ENCODE measurements around the gene EGFL6. TPM values are rescaled to one million over a fixed set of nuclear protein-coding genes. Genes with fewer than 3 reads are reported as not detected.
A peak's percentile ranks its signal among the peaks of the same experiment; 100 is the strongest.

The EGFL6 gene
- polyA plus RNA-seq, 1 experiment: not detected

- TF ChIP-seq CTCF (IDR thresholded peaks at IDR 0.05; ENCODE audit: insufficient read depth, low read depth, low read length): no peak
- ChIA-PET CTCF (no interaction called here), POLR2A (no interaction called here)
- DNase-seq (ENCODE audit: low read depth): no peak
- Histone ChIP-seq H3K27me3 (ENCODE audit: control insufficient read depth, insufficient read depth, low read length) (no peaks in the 10 kb centered on the region), H3K4me3 (ENCODE audit: low read depth, low read length) (no peak overlapping the region), H3K36me3 (ENCODE audit: control insufficient read depth, insufficient read depth, low read length) (no peaks in the 10 kb centered on the region)
Observed at GRCh38 chrX:13655674-13656073, 86.3 kb downstream of the EGFL6 start.

- ChIA-PET POLR2A (no interaction called here), CTCF (interaction anchor here (0.8 to 1.5 kb wide), 2 partner anchors 152 to 375 kb away, joined by 3 to 5 read pairs; no protein-coding TSS in a partner anchor)
- H3K4me3 ChIP-seq (ENCODE audit: low read depth, low read length): no peak overlapping the region
- peak; percentile 54 for TF ChIP-seq CTCF (IDR thresholded peaks at IDR 0.05; ENCODE audit: insufficient read depth, low read depth, low read length)
- H3K36me3 ChIP-seq (ENCODE audit: control insufficient read depth, insufficient read depth, low read length): no peaks in the 10 kb centered on the region
- no peaks in the 10 kb centered on the region for H3K27me3 ChIP-seq (ENCODE audit: control insufficient read depth, insufficient read depth, low read length)
- no peak for DNase-seq (ENCODE audit: low read depth)
Observed at GRCh38 chrX:13658602-13659001, 89.2 kb downstream of the EGFL6 start.

- H3K36me3 ChIP-seq (ENCODE audit: control insufficient read depth, insufficient read depth, low read length): no peaks in the 10 kb centered on the region
- CTCF ChIA-PET: interaction anchor here (0.8 to 1.6 kb wide), 3 partner anchors 90 to 374 kb away, joined by 3 to 6 read pairs (median 5); no protein-coding TSS in a partner anchor
- no peaks in the 10 kb centered on the region for H3K27me3 ChIP-seq (ENCODE audit: control insufficient read depth, insufficient read depth, low read length)
- DNase-seq (ENCODE audit: low read depth): no peak
- POLR2A ChIA-PET: no interaction called here
- no peak for TF ChIP-seq CTCF (IDR thresholded peaks at IDR 0.05; ENCODE audit: insufficient read depth, low read depth, low read length)
- H3K4me3 ChIP-seq (ENCODE audit: low read depth, low read length): no peak overlapping the region
Observed at GRCh38 chrX:13659063-13659462, 89.7 kb downstream of the EGFL6 start.

- ChIA-PET POLR2A (no interaction called here), CTCF (interaction anchor here (1.2 to 1.9 kb wide), 2 partner anchors 88 to 370 kb away, joined by 4 to 6 read pairs; no protein-coding TSS in a partner anchor)
- H3K36me3 ChIP-seq (ENCODE audit: control insufficient read depth, insufficient read depth, low read length): no peaks in the 10 kb centered on the region
- peak overlapping the region; percentile 14; the same call in 1 of the 2 replicates for H3K4me3 ChIP-seq (ENCODE audit: low read depth, low read length)
- H3K27me3 ChIP-seq (ENCODE audit: control insufficient read depth, insufficient read depth, low read length): no peaks in the 10 kb centered on the region
- no peak for DNase-seq (ENCODE audit: low read depth)
- no peak for TF ChIP-seq CTCF (IDR thresholded peaks at IDR 0.05; ENCODE audit: insufficient read depth, low read depth, low read length)
Observed at GRCh38 chrX:13661735-13662288, 92.4 kb downstream of the EGFL6 start.

GRCh38 chrX:13662355-13662791, 93.0 kb downstream of the EGFL6 start:
- ChIA-PET CTCF (interaction anchor here (1.2 to 1.9 kb wide), 2 partner anchors 87 to 370 kb away, joined by 4 to 6 read pairs; no protein-coding TSS in a partner anchor), POLR2A (interaction anchor here (0.6 kb wide), 1 partner anchor 708 kb away, joined by 11 read pairs; no protein-coding TSS in a partner anchor)
- no peak for TF ChIP-seq CTCF (IDR thresholded peaks at IDR 0.05; ENCODE audit: insufficient read depth, low read depth, low read length)
- Histone ChIP-seq H3K27me3 (ENCODE audit: control insufficient read depth, insufficient read depth, low read length) (no peaks in the 10 kb centered on the region), H3K4me3 (ENCODE audit: low read depth, low read length) (peak overlapping the region; percentile 14; the same call in 1 of the 2 replicates), H3K36me3 (ENCODE audit: control insufficient read depth, insufficient read depth, low read length) (no peaks in the 10 kb centered on the region)
- DNase-seq (ENCODE audit: low read depth): peak; percentile 73
